Ishikawa (cell line): ENCODE results near the gene LEO1.

Experiments used
- CEBPB ChIP-seq: IDR thresholded peaks from 2 replicates; pipeline ENCODE4 v1.6.1; 2012
- CREB1 ChIP-seq: IDR thresholded peaks from 2 replicates; pipeline ENCODE4 v1.6.1; 2012; ENCODE audit warnings: low read depth
- EGR1 ChIP-seq: IDR thresholded peaks from 2 replicates; pipeline ENCODE4 v1.6.1; 2012
- EP300 ChIP-seq: IDR thresholded peaks from 2 replicates; pipeline ENCODE4 v1.6.1; 2012; ENCODE audit warnings: borderline replicate concordance
- FOXM1 ChIP-seq: IDR thresholded peaks from 2 replicates; pipeline ENCODE4 v1.6.1; 2012; ENCODE audit warnings: low read depth, borderline replicate concordance
- MAX ChIP-seq: IDR thresholded peaks from 2 replicates; pipeline ENCODE4 v1.6.1; 2012
- NFIC ChIP-seq: IDR thresholded peaks from 2 replicates; pipeline ENCODE4 v1.6.1; 2012
- RAD21 ChIP-seq: IDR thresholded peaks from 2 replicates; pipeline ENCODE4 v1.6.1; 2012; ENCODE audit warnings: low read depth
- REST ChIP-seq: IDR thresholded peaks from 2 replicates; pipeline ENCODE4 v1.6.1; 2012; ENCODE audit warnings: low read depth, mild to moderate bottlenecking
- TAF1 ChIP-seq: IDR thresholded peaks from 2 replicates; pipeline ENCODE4 v1.6.1; 2012; ENCODE audit warnings: low read depth, mild to moderate bottlenecking
- TCF12 ChIP-seq: IDR thresholded peaks from 2 replicates; pipeline ENCODE4 v1.6.1; 2012; ENCODE audit warnings: low read depth
- TEAD4 ChIP-seq: IDR thresholded peaks from 2 replicates; pipeline ENCODE4 v1.6.1; 2012
- USF1 ChIP-seq: IDR thresholded peaks from 2 replicates; pipeline ENCODE4 v1.6.1; 2012
- YY1 ChIP-seq: IDR thresholded peaks from 2 replicates; pipeline ENCODE4 v1.6.1; 2012; ENCODE audit warnings: low read depth
- ZBTB7A ChIP-seq: IDR thresholded peaks from 2 replicates; pipeline ENCODE4 v1.6.1; 2012; ENCODE audit warnings: low read depth

The LEO1 gene

GRCh38 chr15:51924156-51925068 lies 47.2 kb downstream of the LEO1 start:
- TF ChIP-seq FOXM1 (no peak), EP300 (no peak), CREB1 (no peak), CEBPB (no peak), REST (no peak), MAX (no peak), TAF1 (no peak), TEAD4 (no peak)

GRCh38 chr15:51917493-51917892 lies 54.1 kb downstream of the LEO1 start:
- no peak for TF ChIP-seq MAX
- peak; percentile 69 for TF ChIP-seq RAD21

- TF ChIP-seq MAX (no peak), ZBTB7A (no peak), CEBPB (no peak), NFIC (no peak), RAD21 (no peak), TAF1 (no peak), REST (no peak), TCF12 (no peak), EGR1 (no peak), USF1 (no peak), TEAD4 (no peak)
Observed at GRCh38 chr15:51912528-51912927, 59.0 kb downstream of the LEO1 start.

- TF ChIP-seq TEAD4 (no peak), CREB1 (no peak), EP300 (no peak), REST (no peak), ZBTB7A (no peak), NFIC (no peak), TCF12 (no peak), TAF1 (no peak), CEBPB (no peak), FOXM1 (no peak), MAX (no peak)
Observed at GRCh38 chr15:51909584-51909983, 62.0 kb downstream of the LEO1 start.

GRCh38 chr15:51908316-51908715 lies 63.3 kb downstream of the LEO1 start:
- TF ChIP-seq MAX (no peak), REST (no peak), NFIC (no peak), CEBPB (no peak), CREB1 (no peak), EGR1 (no peak), TEAD4 (no peak), TCF12 (no peak), USF1 (no peak), FOXM1 (no peak), TAF1 (no peak), EP300 (no peak), ZBTB7A (no peak), RAD21 (no peak), YY1 (no peak)
